HG02938 (cell line): ENCODE results near the gene GPATCH2L.

ENCODE experiments used
- ATAC-seq: cut with Tn5 transposase; IDR thresholded peaks from one replicate; pipeline ENCODE4 v1.9.1; 2021; ENCODE audit warnings: mild to moderate bottlenecking, moderate library complexity; ENCODE audit not compliant: unreplicated experiment

The GPATCH2L gene

DNA sequence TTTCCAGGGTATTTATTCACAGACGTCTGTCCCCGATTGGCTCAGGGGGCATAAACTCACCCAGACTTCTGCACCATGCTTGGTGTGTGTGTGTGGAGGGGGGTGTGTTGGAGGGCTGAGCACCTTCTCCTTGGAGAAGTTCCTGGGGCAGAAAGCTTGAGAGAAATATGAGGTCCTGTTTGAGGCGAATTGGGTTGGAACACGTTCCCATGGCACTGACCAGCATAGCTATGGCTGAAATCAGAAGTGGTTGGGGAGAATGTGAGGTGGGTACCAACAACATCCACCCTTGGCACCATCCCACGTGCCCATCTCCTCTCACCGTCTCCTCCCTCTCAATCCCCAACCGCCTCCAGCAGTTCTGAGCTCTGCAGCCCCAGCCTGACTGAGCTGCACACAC lies 16.0 kb upstream of the GPATCH2L start:
- no peak for ATAC-seq

DNA sequence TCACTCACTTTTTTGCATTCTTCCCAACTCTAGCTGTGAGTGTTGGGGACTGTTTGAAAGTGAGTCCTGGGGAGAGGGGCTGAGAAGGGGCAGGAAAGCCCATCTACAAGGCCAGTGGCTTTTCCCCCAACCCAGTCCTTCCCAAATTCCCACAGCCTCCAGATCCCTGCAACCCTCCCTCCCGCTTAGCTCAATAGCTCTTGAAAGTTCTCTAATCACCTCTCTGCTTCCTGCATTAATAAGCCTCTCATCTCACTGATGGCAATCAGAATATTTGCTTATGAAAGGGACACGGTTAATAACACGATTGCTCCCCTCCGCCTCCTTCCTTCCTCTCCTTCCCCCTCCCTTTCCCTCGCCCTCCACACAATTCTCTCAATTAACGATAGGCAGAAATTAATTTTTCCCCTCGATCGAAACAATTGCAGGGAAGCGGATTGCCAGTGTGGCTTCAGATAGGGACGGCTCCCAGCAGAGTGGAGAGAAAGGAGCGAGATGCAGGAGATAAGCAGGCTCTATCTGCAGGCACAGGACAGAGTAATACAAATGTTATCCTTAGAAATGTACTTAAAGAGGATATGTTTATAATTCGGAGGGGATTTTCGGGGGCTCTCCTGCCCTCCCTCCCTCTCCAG lies 15.1 kb upstream of the GPATCH2L start:
- ATAC-seq: no peak

DNA sequence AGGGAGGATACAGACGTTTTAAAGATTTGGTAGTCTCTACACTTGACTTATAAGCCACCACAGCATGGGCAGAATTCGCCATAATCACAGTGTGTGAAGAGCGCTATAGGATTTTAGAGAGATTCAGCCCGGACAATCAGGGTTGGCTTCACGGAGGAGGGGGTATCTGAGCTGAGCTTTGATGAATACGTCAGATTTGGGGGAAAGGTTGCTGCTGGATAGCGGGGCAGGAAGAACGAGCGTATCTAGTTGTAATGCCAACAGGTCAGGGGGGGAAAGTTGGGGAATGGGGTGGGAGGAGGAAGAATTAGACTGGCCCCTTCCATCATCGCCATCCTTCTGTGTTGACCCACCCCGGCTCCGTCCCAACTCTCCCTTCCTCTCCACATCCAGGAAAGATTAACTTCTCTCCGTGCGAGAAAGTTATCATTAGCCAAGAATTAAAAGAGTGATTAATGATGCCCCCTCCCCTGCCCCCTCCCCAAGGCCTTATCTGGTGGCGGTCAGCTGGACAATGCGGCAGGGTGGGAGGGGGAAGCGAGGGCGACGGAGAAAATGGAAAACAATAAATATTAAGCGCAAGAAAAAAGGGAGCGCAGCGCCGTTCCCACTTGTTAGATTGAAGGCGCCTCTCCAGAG lies 13.5 kb upstream of the GPATCH2L start:
- no peak for ATAC-seq

DNA sequence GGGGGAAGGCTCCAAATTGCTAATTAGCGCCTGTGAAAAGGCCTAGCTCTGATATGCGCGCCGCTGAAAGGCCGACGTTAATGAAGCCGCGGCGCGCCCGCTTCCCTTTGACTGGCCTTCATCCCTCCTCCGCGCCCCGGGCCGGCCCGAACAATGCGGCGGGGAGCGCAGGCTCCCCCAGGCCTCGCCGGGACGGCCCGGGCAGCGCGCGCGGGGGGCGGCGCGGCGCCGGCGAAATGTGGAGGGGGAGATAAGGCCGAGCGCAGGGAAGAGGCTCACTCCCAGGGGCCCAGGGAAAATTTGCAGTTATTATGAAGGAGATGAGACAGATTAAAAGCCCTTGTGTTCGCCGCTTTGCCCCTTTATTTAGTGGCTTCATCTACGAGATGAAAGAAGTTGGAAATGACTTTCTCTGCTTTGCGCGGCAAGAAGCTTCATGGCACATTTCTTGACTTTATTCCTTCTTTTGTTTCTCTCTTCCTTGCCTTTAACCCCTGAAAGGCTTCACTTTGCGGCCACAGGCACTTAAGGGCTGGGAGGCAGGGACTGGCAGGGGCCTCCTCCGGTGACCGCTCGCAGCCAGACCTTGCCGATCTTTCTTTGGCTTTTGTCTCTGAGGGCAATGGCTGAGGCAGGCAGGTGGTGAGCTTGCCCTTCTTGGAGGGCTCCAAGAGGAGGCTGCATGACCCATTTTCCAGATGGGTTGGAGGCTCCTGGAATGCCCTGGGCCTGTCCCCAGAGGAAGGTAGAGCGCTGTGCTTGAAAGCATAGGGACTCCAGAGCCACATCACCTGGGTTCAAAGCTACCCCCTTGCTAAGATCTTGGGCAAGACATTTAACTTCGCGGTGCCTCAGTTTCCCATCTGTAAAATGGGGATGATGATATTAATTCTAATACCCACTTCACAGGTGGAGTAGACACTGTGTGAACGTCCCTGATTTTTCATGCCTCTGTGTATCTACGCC lies 12.7 kb upstream of the GPATCH2L start:
- ATAC-seq: no peak

DNA sequence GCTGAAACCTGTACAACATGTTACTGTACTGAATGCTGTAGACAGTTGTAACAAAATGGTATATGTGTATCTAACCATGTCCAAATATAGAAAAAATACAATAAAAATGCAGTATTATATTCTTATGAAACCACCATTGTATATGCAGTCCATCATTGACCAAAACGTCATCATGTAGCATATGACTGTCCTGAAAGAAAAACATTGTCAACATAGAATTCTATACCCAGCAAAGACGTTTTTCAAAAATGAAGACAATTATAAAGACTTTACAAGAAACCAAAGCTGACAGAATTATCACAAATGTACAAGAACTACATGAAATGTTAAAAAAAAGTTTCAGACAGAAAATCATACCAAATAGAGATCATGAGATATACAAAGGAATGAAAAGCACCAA lies 8.1 kb upstream of the GPATCH2L start:
- no peak for ATAC-seq

DNA sequence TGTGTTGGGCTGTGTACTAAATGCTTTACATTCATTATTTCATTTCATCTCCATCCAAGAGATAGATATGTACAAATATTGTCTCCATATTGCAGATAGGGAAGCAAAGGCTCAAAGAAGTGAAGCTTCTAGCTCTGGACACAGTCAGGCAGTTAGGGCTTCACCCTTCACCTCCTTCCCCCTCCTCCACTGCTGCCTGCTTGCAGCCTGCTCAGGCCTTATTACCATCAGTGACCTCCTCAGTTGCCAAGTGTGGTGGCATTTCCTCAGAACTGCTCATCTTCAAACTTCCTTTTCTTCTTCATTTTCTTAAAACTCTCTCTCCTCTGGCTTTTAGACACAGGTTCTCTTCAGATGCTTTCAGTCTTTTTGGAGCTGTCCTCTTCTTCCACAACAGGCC lies 4.7 kb upstream of the GPATCH2L start:
- ATAC-seq: no peak

DNA sequence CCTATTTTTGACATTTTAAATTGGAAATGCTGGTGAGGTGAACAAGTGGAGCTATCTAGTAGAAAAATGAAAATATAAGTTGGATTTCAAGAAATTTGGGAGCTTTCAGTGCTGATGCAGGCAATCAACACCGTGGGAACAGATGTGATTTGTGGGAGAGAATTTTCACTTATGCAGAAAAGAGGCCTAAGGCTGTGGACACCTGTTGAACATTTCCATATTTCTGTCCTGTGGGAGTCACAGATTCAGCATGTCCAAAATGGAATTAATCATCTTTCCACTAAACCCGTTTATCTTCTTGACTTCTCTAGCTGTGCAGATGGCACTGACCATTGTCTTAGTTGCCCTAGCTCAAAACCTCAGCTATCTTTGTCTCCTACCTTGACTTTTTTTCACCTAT lies 2.5 kb upstream of the GPATCH2L start:
- ATAC-seq: no peak

DNA sequence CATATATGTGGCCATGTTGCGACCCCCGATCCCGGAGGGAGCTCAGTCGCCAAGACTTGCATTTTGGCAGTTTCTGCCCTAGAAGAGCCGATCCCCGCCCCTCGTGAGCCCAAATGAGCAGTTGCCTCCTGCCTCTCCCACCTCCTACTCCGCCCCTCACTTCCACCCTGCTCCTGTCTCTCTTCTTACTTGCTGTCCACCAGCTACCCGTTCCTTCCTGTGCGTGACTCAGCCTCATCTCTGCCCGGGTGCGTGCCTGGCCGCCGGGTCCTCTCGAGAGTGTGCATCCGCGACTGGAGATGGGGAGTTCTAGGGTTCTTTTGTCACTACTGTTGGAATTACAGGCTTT lies 585 bp downstream of the GPATCH2L start:
- ATAC-seq: peak; percentile 64

DNA sequence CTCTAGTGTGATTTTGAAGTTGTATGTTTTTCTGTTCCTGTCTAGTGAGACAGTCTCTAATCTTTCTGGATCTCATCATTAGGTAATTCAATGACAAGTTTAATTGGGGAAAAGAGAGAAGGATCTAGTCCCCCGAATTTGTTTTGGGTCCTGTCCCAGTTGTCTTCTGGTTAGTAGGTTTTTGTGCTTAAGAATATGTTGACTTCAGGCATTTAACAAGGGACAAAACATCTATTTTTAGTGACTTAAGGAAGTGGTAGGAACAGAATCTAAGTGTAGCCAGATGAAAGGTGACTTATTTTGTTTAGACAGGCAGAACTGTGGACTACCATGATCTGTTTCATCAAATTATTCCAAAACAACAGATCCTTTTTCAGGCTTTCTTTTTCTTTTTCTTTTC lies 2.2 kb downstream of the GPATCH2L start:
- no peak for ATAC-seq

DNA sequence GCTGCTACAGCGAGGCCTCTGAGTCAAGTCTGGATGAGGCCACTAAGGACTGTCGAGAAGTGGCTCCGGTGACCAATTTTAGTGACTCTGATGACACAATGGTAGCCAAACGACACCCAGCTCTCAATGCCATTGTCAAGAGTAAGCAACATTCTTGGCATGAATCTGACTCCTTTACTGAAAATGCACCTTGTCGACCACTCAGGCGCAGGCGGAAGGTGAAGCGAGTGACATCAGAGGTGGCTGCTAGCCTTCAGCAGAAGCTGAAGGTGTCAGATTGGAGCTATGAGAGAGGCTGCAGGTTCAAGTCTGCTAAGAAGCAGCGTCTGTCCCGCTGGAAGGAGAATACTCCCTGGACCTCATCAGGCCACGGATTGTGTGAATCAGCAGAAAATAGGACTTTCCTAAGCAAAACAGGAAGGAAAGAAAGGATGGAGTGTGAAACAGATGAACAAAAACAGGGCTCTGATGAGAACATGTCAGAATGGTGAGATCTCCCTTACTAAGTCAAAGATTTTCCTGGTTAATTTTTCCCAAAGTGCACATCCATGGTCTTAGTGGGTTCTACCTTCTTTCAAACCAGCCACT lies 2.9 kb downstream of the GPATCH2L start:
- no peak for ATAC-seq

DNA sequence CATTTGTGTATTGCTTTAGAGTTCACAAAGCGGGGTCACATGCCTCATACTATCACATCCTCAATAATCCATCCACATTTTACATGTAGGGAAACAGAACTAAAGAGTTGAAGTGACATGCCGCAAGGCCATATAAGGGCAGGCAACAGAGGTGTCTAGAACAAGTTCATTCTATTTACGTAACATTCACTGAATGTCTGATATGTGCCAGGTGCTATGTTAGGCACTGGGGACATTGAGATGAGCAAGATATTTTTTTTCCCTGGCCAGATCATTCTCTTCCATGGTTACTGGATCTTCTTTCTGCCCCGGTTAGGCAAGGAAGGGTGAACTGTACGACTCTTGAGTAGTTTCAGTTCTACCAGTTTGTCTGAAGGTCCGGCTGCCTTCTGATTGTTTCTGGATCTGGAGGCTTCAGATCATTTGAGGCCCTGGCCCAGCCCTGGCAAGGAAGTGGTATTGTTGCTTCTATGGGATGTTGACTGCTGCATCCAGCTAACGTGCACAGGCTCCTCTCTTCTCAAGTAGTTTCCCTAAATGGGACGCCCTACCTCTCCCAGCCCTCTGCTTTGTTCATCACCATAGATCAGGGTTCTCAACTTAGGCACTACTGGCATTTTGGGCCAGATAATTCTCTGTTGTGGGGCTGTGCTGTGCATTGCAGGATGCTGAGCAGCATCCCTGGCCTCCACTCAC lies 12.1 kb downstream of the GPATCH2L start:
- ATAC-seq: no peak

DNA sequence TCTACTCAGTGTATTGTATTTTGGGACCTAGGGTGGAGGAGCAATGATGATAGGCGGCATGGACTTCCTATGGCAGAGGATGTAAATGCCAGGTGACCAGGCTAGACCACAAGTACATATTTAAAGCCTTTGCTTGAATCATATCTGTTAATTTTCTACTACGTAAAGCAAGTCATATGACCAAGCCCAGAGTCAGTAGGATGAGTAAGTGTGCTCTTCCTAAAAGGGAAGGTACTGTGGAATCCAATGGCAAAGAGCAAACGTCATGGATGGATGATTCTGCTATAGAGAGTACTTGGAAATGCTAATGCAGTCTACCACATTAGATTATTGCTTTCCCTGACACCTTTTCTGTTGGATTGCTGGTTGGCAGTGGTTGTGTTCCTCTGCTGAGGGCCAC lies 16.8 kb downstream of the GPATCH2L start:
- no peak for ATAC-seq

DNA sequence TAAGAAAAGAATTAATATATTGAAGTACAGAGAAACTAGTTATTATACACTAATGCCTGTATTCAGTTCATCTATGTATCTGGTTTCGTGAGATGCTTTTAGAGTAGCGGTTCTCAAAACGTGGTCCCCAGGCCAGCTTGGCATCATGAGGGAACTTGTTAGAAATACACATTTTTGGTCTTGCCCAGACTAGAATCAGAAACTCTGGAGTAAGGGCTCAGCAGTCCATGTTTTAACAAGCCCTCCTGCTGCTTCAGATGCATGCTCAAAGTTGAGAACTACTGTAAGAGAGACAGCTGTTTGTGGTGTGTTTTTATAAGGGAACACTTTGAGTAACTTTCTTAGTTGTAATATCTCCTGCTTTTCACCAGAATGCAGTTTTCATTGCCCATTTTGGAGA lies 18.1 kb downstream of the GPATCH2L start:
- ATAC-seq: no peak

DNA sequence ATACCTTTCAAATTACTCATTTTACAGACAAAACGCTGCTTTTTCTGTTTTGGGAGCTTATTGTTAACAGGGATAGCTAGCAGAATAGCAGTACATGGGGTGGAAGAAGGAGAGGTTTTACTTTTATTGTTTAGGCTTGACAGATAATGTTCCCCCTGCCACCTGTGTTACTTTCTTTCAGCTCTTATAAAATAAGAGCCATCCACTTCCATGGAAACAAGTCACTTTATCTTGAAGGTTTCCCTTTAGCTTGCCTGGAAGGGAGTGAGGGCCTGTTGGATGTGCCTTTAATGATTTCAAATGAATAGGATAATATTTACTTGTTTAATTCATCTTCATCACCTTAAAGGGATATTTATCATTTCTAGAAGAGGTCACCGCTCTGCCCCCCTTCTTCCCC lies 23.3 kb downstream of the GPATCH2L start:
- ATAC-seq: no peak

DNA sequence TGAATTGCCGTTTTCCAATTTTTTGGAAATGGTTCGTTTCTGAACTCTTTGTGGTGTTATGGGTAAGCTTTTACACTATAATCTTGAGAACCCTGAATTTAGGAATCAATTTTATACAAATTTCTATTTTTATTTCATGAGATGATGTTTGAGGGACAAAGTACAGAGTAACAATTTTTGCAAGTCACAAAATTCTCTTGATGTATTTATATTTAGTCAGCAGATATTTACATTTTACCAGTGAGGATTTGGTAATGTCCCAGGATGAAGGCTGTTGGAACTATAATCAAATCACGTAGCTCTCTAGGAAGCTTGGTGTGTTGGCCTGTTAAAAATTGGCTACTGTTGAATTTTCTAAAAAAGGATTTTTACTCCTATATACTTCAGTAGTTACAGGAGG lies 24.2 kb downstream of the GPATCH2L start:
- ATAC-seq: no peak

DNA sequence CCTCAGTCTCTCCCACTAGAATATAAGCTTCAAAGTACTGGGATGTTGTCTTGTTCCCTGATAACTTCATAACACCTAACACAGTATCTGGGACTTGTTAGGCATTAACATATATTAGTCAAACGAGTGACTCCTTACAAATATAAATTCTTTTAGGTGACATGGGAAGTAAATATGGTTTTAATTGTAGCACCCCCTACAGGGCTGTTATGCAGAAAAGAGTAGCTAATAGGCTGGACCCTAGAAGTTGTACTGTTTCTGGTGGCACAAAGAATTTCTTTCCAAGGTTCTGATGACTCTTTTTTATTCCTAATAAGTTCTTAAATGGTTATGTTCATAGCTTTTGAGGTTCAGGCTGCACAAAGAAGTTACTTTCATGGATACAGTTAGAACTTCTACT lies 29.8 kb downstream of the GPATCH2L start:
- ATAC-seq: no peak

DNA sequence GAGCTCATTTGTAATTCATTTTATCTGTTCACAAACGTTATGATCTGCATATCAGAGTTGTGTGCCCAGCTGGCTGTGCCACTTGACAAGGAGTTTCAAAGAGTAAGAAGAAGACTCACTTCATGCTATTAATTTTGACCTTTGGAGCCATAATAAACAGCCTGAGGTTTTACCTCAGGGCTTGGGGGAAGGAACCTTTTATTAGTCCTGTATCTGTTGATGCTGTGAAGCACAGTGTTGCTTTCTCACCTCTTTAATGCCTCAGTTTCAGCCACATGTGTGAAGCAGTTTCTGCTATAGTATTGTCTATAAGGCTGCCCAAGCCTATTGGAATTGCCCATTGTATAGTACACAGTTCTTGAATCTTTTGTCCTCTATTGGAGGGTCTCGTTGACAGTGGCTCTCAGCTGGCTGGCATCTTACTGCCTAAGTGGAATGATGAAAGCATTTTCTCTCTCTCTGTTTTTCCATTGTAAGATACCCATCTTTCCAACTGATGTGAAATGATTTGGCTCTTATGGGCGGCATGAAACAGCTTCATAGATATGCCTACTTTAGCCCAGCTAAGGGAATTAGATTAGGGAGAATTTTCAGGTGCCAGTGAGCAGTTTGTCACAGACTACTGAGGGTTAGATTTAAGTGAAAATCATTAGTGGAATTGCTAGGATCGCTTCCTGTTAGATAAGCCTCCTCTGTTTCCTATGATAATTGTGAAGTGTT lies 34.7 kb downstream of the GPATCH2L start:
- peak; percentile 74 for ATAC-seq

DNA sequence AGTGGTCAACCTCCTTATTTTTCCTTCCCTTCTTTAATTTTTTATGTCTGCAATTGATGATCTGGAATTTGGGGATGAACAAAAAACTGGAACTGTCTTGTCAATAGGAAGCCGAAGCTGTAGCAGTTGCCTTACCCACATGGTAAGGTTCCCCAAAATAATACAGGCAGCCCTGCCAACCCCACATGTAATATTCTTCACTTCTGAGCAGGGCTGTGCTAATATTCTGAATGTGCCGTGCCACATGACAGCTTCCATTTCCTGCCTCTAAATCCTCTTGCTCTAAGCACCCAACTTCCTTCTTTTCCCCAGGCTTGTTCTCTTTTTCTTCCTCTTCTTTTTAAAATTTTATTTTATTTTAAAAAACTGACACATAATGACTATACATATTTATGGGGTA lies 39.6 kb downstream of the GPATCH2L start:
- ATAC-seq: no peak

DNA sequence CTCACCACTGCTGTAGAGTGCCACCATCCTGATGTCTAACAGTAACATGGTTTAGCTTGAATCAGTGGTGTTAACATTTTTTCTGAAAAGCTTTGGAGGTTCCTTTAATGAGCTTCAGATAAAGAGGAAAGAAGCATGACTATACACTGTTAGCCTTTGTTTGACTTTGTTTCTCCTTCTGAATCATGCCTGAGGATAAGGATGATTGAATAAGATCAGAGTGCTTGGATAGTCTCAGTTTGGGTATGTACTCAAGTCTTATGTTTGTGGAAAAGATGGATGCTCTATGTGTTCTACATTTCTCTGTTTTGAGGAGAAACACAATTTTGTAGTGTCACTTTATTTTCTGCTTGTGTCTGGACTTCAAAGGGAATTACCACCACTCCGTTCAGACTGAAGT lies 42.0 kb downstream of the GPATCH2L start:
- no peak for ATAC-seq

DNA sequence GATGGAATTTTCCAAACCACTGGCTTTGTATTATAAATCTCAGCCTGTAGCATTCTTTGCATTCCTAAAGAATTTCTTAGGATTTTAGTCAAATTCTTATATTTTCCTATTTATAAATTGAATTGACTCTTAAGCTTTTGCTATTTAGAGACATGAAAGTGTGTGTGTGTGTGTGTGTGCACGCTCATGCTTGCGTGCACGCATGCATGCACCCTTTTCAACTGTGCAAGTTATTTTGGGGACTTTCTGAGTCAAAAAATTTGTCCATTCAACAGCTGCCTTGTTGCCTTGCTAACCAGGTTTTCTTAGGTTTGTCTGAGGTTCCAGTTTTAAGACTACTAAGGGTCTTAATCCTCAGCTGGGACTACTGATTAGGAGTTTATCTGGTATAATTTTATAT lies 42.6 kb downstream of the GPATCH2L start:
- ATAC-seq: no peak
